ENCODE data around the gene C3orf33. TPM values are rescaled to one million over a fixed set of nuclear protein-coding genes. Genes with fewer than 3 reads are reported as not detected.

C3orf33 gene
- total and polyA plus RNA-seq, 4 donors, result 1.2 to 2.4 (median 1.7) TPM

DNA sequence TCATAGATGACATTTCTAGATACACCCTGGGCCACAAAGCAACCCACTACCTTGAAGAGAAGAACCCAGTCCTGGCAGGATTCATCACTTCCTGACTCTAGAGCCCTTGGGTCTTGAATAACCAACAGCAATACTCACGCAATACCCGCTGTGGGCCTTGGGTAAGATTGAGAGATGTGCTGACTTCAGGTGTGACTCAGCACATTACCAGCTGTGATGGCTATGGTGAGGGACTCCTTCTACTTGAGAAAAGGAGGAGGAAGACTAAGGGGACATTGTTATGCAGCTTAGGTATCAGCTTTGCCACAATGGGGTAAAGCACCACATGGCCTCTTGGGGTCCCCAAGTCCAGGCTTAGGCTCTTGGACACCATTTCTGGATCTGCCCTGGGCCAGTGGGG, 14.9 kb downstream of the C3orf33 start:
- no peak for TF ChIP-seq TAF1 (conservative IDR thresholded peaks at IDR 0.05)
- TF ChIP-seq, protein P1, sequence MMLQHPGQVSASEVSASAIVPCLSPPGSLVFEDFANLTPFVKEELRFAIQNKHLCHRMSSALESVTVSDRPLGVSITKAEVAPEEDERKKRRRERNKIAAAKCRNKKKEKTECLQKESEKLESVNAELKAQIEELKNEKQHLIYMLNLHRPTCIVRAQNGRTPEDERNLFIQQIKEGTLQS (IDR thresholded peaks at IDR 0.05), result no peak
- TF ChIP-seq RXRA (IDR thresholded peaks at IDR 0.05), result no peak
- TF ChIP-seq RAD21 (IDR thresholded peaks at IDR 0.05), result no peak
- TF ChIP-seq, protein P2, sequence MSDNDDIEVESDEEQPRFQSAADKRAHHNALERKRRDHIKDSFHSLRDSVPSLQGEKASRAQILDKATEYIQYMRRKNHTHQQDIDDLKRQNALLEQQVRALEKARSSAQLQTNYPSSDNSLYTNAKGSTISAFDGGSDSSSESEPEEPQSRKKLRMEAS (IDR thresholded peaks at IDR 0.05), result no peak
- no peak for TF ChIP-seq HNF4G (IDR thresholded peaks at IDR 0.05)
- TF ChIP-seq, protein P3, sequence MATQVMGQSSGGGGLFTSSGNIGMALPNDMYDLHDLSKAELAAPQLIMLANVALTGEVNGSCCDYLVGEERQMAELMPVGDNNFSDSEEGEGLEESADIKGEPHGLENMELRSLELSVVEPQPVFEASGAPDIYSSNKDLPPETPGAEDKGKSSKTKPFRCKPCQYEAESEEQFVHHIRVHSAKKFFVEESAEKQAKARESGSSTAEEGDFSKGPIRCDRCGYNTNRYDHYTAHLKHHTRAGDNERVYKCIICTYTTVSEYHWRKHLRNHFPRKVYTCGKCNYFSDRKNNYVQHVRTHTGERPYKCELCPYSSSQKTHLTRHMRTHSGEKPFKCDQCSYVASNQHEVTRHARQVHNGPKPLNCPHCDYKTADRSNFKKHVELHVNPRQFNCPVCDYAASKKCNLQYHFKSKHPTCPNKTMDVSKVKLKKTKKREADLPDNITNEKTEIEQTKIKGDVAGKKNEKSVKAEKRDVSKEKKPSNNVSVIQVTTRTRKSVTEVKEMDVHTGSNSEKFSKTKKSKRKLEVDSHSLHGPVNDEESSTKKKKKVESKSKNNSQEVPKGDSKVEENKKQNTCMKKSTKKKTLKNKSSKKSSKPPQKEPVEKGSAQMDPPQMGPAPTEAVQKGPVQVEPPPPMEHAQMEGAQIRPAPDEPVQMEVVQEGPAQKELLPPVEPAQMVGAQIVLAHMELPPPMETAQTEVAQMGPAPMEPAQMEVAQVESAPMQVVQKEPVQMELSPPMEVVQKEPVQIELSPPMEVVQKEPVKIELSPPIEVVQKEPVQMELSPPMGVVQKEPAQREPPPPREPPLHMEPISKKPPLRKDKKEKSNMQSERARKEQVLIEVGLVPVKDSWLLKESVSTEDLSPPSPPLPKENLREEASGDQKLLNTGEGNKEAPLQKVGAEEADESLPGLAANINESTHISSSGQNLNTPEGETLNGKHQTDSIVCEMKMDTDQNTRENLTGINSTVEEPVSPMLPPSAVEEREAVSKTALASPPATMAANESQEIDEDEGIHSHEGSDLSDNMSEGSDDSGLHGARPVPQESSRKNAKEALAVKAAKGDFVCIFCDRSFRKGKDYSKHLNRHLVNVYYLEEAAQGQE (IDR thresholded peaks at IDR 0.05), result no peak
- no peak for TF ChIP-seq HNF4A (conservative IDR thresholded peaks at IDR 0.05)
- TF ChIP-seq SP1 (IDR thresholded peaks at IDR 0.05), result no peak
- no peak for TF ChIP-seq YY1 (IDR thresholded peaks at IDR 0.05)
- no peak for TF ChIP-seq FOXA2 (IDR thresholded peaks at IDR 0.05)
- TF ChIP-seq, protein P4, sequence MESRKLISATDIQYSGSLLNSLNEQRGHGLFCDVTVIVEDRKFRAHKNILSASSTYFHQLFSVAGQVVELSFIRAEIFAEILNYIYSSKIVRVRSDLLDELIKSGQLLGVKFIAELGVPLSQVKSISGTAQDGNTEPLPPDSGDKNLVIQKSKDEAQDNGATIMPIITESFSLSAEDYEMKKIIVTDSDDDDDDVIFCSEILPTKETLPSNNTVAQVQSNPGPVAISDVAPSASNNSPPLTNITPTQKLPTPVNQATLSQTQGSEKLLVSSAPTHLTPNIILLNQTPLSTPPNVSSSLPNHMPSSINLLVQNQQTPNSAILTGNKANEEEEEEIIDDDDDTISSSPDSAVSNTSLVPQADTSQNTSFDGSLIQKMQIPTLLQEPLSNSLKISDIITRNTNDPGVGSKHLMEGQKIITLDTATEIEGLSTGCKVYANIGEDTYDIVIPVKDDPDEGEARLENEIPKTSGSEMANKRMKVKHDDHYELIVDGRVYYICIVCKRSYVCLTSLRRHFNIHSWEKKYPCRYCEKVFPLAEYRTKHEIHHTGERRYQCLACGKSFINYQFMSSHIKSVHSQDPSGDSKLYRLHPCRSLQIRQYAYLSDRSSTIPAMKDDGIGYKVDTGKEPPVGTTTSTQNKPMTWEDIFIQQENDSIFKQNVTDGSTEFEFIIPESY (IDR thresholded peaks at IDR 0.05), result no peak
- TF ChIP-seq, protein P5, sequence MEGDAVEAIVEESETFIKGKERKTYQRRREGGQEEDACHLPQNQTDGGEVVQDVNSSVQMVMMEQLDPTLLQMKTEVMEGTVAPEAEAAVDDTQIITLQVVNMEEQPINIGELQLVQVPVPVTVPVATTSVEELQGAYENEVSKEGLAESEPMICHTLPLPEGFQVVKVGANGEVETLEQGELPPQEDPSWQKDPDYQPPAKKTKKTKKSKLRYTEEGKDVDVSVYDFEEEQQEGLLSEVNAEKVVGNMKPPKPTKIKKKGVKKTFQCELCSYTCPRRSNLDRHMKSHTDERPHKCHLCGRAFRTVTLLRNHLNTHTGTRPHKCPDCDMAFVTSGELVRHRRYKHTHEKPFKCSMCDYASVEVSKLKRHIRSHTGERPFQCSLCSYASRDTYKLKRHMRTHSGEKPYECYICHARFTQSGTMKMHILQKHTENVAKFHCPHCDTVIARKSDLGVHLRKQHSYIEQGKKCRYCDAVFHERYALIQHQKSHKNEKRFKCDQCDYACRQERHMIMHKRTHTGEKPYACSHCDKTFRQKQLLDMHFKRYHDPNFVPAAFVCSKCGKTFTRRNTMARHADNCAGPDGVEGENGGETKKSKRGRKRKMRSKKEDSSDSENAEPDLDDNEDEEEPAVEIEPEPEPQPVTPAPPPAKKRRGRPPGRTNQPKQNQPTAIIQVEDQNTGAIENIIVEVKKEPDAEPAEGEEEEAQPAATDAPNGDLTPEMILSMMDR (IDR thresholded peaks at IDR 0.05; ENCODE audit: low read depth, low read length, missing input control), result no peak
- no peaks in the 10 kb centered on the region for H3K36me3 ChIP-seq (ENCODE audit: control insufficient read depth in 4 of 4, insufficient read depth in 3 of 4, low read depth in 1 of 4, low read length in 3 of 4)
- no peak overlapping the region for H3K9ac ChIP-seq (ENCODE audit: low read depth in 1 of 2, low read length in 2 of 2)
- H3K4me1 ChIP-seq (ENCODE audit: control insufficient read depth in 4 of 4, insufficient read depth in 4 of 4, low read length in 3 of 4), result no peaks in the 10 kb centered on the region
- no peak for DNase-seq (ENCODE audit: low spot score)
- 97% methylated on average over 2 of the region's 2 CpGs for WGBS
- H3K9me3 ChIP-seq (ENCODE audit: control insufficient read depth in 4 of 4, low read length in 3 of 4), result no peaks in the 10 kb centered on the region
- no peaks in the 10 kb centered on the region for H3K27me3 ChIP-seq (ENCODE audit: control insufficient read depth in 4 of 4, insufficient read depth in 4 of 4, low read length in 3 of 4)
- no peak overlapping the region for H3K27ac ChIP-seq (ENCODE audit: low read depth in 1 of 2, low read length in 2 of 2)
- H3K4me3 ChIP-seq (ENCODE audit: low read depth in 1 of 3, low read length in 3 of 3), result no peak overlapping the region

DNA sequence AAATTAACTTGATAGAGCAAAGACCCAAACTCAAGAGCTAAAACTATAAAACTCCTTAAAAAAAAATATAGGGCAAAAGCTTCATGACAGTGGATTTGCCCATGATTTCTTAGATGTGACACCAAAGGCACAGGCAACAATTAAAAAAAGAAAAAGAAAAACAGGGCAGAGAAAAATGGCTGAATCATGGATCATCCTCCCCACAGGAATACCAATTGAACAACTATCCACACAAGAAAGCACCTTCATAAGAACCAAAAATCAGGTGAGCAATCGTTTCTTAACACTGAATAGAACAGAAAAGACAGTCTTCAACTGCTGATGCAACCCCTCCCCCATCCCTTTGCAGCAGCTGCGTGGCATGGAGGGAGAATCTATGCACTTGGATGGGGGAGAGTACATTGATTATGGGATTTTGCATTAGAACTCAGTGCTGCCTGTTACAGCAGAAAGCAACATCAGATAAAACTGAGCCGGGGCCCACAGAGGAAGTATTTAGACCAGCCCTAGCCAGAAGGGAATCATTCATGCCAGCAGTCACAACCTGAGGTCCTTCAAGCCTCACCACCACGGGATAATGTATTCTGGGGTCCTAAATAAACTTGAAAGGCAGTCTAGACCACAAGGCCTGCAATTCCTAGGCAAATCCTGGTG, 15.7 kb downstream of the C3orf33 start:
- whole genome bisulfite sequencing, result 87% methylated on average over 4 of the region's 4 CpGs
- TF ChIP-seq GABPA (IDR thresholded peaks at IDR 0.05 in 1 of 2, conservative IDR thresholded peaks at IDR 0.05 in 1 of 2) (no peak), HNF4A (conservative IDR thresholded peaks at IDR 0.05) (no peak), TAF1 (conservative IDR thresholded peaks at IDR 0.05) (no peak), RAD21 (IDR thresholded peaks at IDR 0.05) (no peak)
- TF ChIP-seq, protein P4 (IDR thresholded peaks at IDR 0.05), result no peak
- TF ChIP-seq, protein P2 (IDR thresholded peaks at IDR 0.05), result no peak

More for the DNA sequence above, 15.7 kb downstream of the C3orf33 start:
- DNase-seq (ENCODE audit: low spot score), result no peak
- no peaks in the 10 kb centered on the region for H3K4me1 ChIP-seq (ENCODE audit: control insufficient read depth in 4 of 4, insufficient read depth in 4 of 4, low read length in 3 of 4)
- H3K9me3 ChIP-seq (ENCODE audit: control insufficient read depth in 4 of 4, low read length in 3 of 4), result no peaks in the 10 kb centered on the region
- no peak overlapping the region for H3K9ac ChIP-seq (ENCODE audit: low read depth in 1 of 2, low read length in 2 of 2)
- no peaks in the 10 kb centered on the region for H3K27me3 ChIP-seq (ENCODE audit: control insufficient read depth in 4 of 4, insufficient read depth in 4 of 4, low read length in 3 of 4)
- no peak overlapping the region for H3K4me3 ChIP-seq (ENCODE audit: low read depth in 1 of 3, low read length in 3 of 3)
- no peak overlapping the region for H3K27ac ChIP-seq (ENCODE audit: low read depth in 1 of 2, low read length in 2 of 2)
- H3K36me3 ChIP-seq (ENCODE audit: control insufficient read depth in 4 of 4, insufficient read depth in 3 of 4, low read depth in 1 of 4, low read length in 3 of 4), result no peaks in the 10 kb centered on the region

Data from liver (tissue), 9 donors.